K562 (cell line): ENCODE data around the gene PAAF1. TPM values are rescaled to one million over a fixed set of nuclear protein-coding genes. Genes with fewer than 3 reads are reported as not detected.
A peak's percentile ranks its signal among the peaks of the same experiment; 100 is the strongest.

Experiments
- BCOR ChIP-seq: fragments of 450-650 bp; IDR thresholded peaks from 2 replicates; pipeline ENCODE4 v1.6.1; 2016
- CTCF ChIP-seq, 3 experiments: IDR thresholded peaks in 2 of 3; conservative IDR thresholded peaks in 1 of 3; 2 replicates each; pipeline ENCODE4 v1.5.1; 2011 to 2012; ENCODE audit warnings: low read length in 3 of 3, mild to moderate bottlenecking in 3 of 3, control low read depth in 2 of 3, improper control_type of control experiment in 1 of 3, inconsistent platforms in 1 of 3, low read depth in 1 of 3, mixed read lengths in 1 of 3, moderate library complexity in 1 of 3; ENCODE audit not compliant: insufficient read depth in 2 of 3
- E2F8 ChIP-seq: fragments of 450-650 bp; IDR thresholded peaks from 2 replicates; pipeline ENCODE4 v1.7.1; 2018; ENCODE audit warnings: mild to moderate bottlenecking, low read depth; ENCODE audit not compliant: partially characterized antibody
- KLF13 ChIP-seq: fragments of 450-650 bp; IDR thresholded peaks from 2 replicates; pipeline ENCODE4 v1.6.1; 2016; ENCODE audit warnings: missing genetic modification characterization, low read depth, mild to moderate bottlenecking, missing compliant biosample characterization, moderate library complexity, borderline replicate concordance
- KLF16 ChIP-seq: IDR thresholded peaks from 2 replicates; pipeline ENCODE4 v1.6.1; 2016; ENCODE audit warnings: antibody characterized with exemption
- PCBP1 ChIP-seq: fragments of 200-400 bp; formaldehyde crosslinking; IDR thresholded peaks from 2 replicates; pipeline ENCODE4 v1.6.1; 2018; ENCODE audit warnings: mild to moderate bottlenecking, low read depth, low read length; ENCODE audit not compliant: poor library complexity, severe bottlenecking
- POLR2G ChIP-seq: fragments of 200-400 bp; formaldehyde crosslinking; IDR thresholded peaks from 2 replicates; pipeline ENCODE4 v1.6.1; 2017; ENCODE audit warnings: low read depth, mild to moderate bottlenecking, antibody characterized with exemption, low read length, moderate library complexity
- RBM17 ChIP-seq: fragments of 200-400 bp; formaldehyde crosslinking; IDR thresholded peaks from 2 replicates; pipeline ENCODE4 v1.6.1; 2017; ENCODE audit warnings: low read depth, mild to moderate bottlenecking, low read length, borderline replicate concordance
- RHOXF2B ChIP-seq: fragments of 250-450 bp; sonication (Bioruptor Pico); conservative IDR thresholded peaks from 2 replicates; pipeline ENCODE4 v1.5.1; 2021
- ZNF174 ChIP-seq: fragments of 250-450 bp; sonication (Bioruptor Pico); IDR thresholded peaks from 2 replicates; pipeline ENCODE4 v1.4.0; 2020; ENCODE audit warnings: mild to moderate bottlenecking
- polyA plus RNA-seq, 8 experiments: library from polyadenylated mRNA; depleted of rRNA in 4 of 8; stranded (reverse) in 5 of 8; unstranded in 3 of 8; fragments of >200 nt; fragmentation: Nextera tagmentation in 2 of 8; fragmentation: Illumina TruSeq in 1 of 8; extraction: Ambion mirVana in 2 of 8; extraction: Trizol in 1 of 8; gene quantifications; 2 replicates each; pipeline versions ENCODE4 v1.2.1 to v1.2.3, GENCODE V29; 2011 to 2014; ENCODE audit warnings: inconsistent platforms in 1 of 8, missing spikeins in 1 of 8
- total RNA-seq, 7 experiments: library from RNA; depleted of rRNA in 6 of 7; stranded (reverse); fragments of >200 nt in 6 of 7; fragmentation: Illumina TruSeq in 2 of 7; extraction: Trizol in 2 of 7; gene quantifications; 2 replicates each; pipeline versions ENCODE4 v1.2.1 to v1.2.3, GENCODE V29; 2011 to 2021; ENCODE audit warnings: low replicate concordance in 1 of 7
- TF ChIP-seq, protein P1 (sequence below), 2 experiments: fragments of 450-650 bp in 1 of 2; sonication (generic) in 1 of 2; formaldehyde crosslinking in 1 of 2; IDR thresholded peaks; 2 replicates each; pipeline versions ENCODE4 v1.7.1 to v1.9.0; 2016 to 2022; ENCODE audit warnings: inconsistent platforms in 1 of 2, mild to moderate bottlenecking in 1 of 2, missing genetic modification reagents in 1 of 2

The PAAF1 gene
- total and polyA plus RNA-seq, 9 of the 15 experiments (the other 6 are each of a cell fraction or from before 2014, with no cell fraction given): 13.5 to 78.6 (median 23.3) TPM

- TF ChIP-seq KLF13: no peak
- TF ChIP-seq PCBP1: no peak
- no peak for TF ChIP-seq E2F8
- no peak for TF ChIP-seq BCOR
- TF ChIP-seq CTCF (IDR thresholded peaks at IDR 0.05 in 2 of 3, conservative IDR thresholded peaks at IDR 0.05 in 1 of 3; ENCODE audit: insufficient read depth in 2 of 3, low read depth in 1 of 3, low read length in 3 of 3): peak in 1 of 3 experiments; percentile 12; a peak in 1 of 6 replicates
- TF ChIP-seq RBM17: no peak
- TF ChIP-seq, protein P1, sequence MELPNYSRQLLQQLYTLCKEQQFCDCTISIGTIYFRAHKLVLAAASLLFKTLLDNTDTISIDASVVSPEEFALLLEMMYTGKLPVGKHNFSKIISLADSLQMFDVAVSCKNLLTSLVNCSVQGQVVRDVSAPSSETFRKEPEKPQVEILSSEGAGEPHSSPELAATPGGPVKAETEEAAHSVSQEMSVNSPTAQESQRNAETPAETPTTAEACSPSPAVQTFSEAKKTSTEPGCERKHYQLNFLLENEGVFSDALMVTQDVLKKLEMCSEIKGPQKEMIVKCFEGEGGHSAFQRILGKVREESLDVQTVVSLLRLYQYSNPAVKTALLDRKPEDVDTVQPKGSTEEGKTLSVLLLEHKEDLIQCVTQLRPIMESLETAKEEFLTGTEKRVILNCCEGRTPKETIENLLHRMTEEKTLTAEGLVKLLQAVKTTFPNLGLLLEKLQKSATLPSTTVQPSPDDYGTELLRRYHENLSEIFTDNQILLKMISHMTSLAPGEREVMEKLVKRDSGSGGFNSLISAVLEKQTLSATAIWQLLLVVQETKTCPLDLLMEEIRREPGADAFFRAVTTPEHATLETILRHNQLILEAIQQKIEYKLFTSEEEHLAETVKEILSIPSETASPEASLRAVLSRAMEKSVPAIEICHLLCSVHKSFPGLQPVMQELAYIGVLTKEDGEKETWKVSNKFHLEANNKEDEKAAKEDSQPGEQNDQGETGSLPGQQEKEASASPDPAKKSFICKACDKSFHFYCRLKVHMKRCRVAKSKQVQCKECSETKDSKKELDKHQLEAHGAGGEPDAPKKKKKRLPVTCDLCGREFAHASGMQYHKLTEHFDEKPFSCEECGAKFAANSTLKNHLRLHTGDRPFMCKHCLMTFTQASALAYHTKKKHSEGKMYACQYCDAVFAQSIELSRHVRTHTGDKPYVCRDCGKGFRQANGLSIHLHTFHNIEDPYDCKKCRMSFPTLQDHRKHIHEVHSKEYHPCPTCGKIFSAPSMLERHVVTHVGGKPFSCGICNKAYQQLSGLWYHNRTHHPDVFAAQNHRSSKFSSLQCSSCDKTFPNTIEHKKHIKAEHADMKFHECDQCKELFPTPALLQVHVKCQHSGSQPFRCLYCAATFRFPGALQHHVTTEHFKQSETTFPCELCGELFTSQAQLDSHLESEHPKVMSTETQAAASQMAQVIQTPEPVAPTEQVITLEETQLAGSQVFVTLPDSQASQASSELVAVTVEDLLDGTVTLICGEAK (IDR thresholded peaks at IDR 0.05): no peak
- TF ChIP-seq, protein P1 (CRISPR knock-in tag; IDR thresholded peaks at IDR 0.05): no peak
- no peak for TF ChIP-seq ZNF174 (CRISPR knock-in tag)
- TF ChIP-seq POLR2G: peak; percentile 38; the same call in 1 of the 2 replicates
- no peak for TF ChIP-seq KLF16
- no peak for TF ChIP-seq RHOXF2B
- TF ChIP-seq, all 486 proteins: peak for 3
Measured at GRCh38 chr11:73968356-73968966, 91.7 kb downstream of the PAAF1 start (continued).
